ENCODE results near the gene CRB1. TPM values are rescaled to one million over a fixed set of nuclear protein-coding genes. Genes with fewer than 3 reads are reported as not detected.

CRB1 gene
- total and polyA plus RNA-seq, 2 of the 8 experiments (the other 6 are each of a cell fraction or from before 2014, with no cell fraction given): 0.03 TPM; not detected in 1

DNA sequence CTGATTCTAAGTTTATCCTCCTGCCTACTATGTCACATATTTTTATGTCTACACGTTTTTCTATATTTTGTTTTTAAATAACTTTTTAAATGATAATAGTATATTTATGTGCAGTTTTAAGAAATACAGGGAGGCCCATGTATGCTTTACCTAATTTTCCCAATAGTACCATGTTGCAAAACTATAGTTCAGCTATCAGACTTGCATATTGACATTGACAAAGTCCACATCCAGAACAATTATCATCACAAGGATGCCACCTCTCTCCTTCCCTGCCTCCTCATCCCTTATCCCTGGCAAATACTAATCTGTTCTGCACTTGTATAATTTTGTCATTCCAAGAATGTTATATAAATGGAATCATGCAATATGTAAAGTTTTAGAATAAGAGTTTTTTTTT, 90.9 kb downstream of the CRB1 start (continued):
- TF ChIP-seq, protein P1, sequence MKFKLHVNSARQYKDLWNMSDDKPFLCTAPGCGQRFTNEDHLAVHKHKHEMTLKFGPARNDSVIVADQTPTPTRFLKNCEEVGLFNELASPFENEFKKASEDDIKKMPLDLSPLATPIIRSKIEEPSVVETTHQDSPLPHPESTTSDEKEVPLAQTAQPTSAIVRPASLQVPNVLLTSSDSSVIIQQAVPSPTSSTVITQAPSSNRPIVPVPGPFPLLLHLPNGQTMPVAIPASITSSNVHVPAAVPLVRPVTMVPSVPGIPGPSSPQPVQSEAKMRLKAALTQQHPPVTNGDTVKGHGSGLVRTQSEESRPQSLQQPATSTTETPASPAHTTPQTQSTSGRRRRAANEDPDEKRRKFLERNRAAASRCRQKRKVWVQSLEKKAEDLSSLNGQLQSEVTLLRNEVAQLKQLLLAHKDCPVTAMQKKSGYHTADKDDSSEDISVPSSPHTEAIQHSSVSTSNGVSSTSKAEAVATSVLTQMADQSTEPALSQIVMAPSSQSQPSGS (IDR thresholded peaks at IDR 0.05; ENCODE audit: low read length): no peak
- TF ChIP-seq EP300 (IDR thresholded peaks at IDR 0.05; ENCODE audit: borderline replicate concordance in 1 of 2, low read depth in 2 of 2, low read length in 2 of 2) (no peak), SRF (IDR thresholded peaks at IDR 0.05; ENCODE audit: low read depth, low read length) (no peak), JUND (IDR thresholded peaks at IDR 0.05; ENCODE audit: low read length) (no peak)
- TF ChIP-seq, protein P2, sequence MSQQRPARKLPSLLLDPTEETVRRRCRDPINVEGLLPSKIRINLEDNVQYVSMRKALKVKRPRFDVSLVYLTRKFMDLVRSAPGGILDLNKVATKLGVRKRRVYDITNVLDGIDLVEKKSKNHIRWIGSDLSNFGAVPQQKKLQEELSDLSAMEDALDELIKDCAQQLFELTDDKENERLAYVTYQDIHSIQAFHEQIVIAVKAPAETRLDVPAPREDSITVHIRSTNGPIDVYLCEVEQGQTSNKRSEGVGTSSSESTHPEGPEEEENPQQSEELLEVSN (IDR thresholded peaks at IDR 0.05): no peak
